HG02588 (cell line): Measurements from ENCODE around the gene ROBO1.
"Not testable (repeated sequence)": the region's sequence is repeated elsewhere in the genome, so short reads cannot be mapped to it uniquely, and the experiment has no call there.

Experiments used
- ATAC-seq: cut with Tn5 transposase; IDR thresholded peaks from one replicate; pipeline ENCODE4 v1.9.1; 2021; ENCODE audit warnings: mild to moderate bottlenecking, moderate library complexity; ENCODE audit not compliant: unreplicated experiment

Gene ROBO1

GRCh38 chr3:79325833-79326383 is 441.9 kb downstream of the ROBO1 start:
- not testable (repeated sequence) for ATAC-seq

GRCh38 chr3:79317551-79318518 is 450.0 kb downstream of the ROBO1 start:
- ATAC-seq = no peak

GRCh38 chr3:79314962-79315361 is 452.8 kb downstream of the ROBO1 start:
- ATAC-seq = no peak

- no peak for ATAC-seq
Observed at GRCh38 chr3:79314544-79314943, 453.3 kb downstream of the ROBO1 start.

- no peak for ATAC-seq
Observed at GRCh38 chr3:79310016-79310415, 457.8 kb downstream of the ROBO1 start.

- ATAC-seq = no peak
Observed at GRCh38 chr3:79306934-79307570, 460.7 kb downstream of the ROBO1 start.

GRCh38 chr3:79299949-79300635 is 467.7 kb downstream of the ROBO1 start:
- ATAC-seq = not testable (repeated sequence)

GRCh38 chr3:79297245-79297960 is 470.4 kb downstream of the ROBO1 start:
- no peak for ATAC-seq

- no peak for ATAC-seq
Observed at GRCh38 chr3:79286882-79287281, 480.9 kb downstream of the ROBO1 start.

- no peak for ATAC-seq
Observed at GRCh38 chr3:79285871-79286270, 481.9 kb downstream of the ROBO1 start.

- no peak for ATAC-seq
Observed at GRCh38 chr3:79285380-79285779, 482.4 kb downstream of the ROBO1 start.

- ATAC-seq = no peak
Observed at GRCh38 chr3:79284781-79285180, 483.0 kb downstream of the ROBO1 start.

GRCh38 chr3:79278681-79279080 is 489.1 kb downstream of the ROBO1 start:
- ATAC-seq = no peak

- no peak for ATAC-seq
Observed at GRCh38 chr3:79268422-79268821, 499.4 kb downstream of the ROBO1 start.

GRCh38 chr3:79264892-79265291 is 502.9 kb downstream of the ROBO1 start:
- ATAC-seq = no peak

- ATAC-seq = no peak
Observed at GRCh38 chr3:79263423-79263822, 504.4 kb downstream of the ROBO1 start.

- ATAC-seq = no peak
Observed at GRCh38 chr3:79258479-79258878, 509.3 kb downstream of the ROBO1 start.

GRCh38 chr3:79257791-79258190 is 510.0 kb downstream of the ROBO1 start:
- ATAC-seq = no peak

GRCh38 chr3:79255702-79256101 is 512.1 kb downstream of the ROBO1 start:
- ATAC-seq = no peak

- no peak for ATAC-seq
Observed at GRCh38 chr3:79255292-79255691, 512.5 kb downstream of the ROBO1 start.

GRCh38 chr3:79253704-79254103 is 514.1 kb downstream of the ROBO1 start:
- no peak for ATAC-seq
